HG02798 (cell line): Measurements from ENCODE around the gene URI1.

Experiments
- ATAC-seq: cut with Tn5 transposase; IDR thresholded peaks from one replicate; pipeline ENCODE4 v1.9.1; 2021; ENCODE audit warnings: mild to moderate bottlenecking; ENCODE audit not compliant: unreplicated experiment, poor library complexity

The URI1 gene

DNA sequence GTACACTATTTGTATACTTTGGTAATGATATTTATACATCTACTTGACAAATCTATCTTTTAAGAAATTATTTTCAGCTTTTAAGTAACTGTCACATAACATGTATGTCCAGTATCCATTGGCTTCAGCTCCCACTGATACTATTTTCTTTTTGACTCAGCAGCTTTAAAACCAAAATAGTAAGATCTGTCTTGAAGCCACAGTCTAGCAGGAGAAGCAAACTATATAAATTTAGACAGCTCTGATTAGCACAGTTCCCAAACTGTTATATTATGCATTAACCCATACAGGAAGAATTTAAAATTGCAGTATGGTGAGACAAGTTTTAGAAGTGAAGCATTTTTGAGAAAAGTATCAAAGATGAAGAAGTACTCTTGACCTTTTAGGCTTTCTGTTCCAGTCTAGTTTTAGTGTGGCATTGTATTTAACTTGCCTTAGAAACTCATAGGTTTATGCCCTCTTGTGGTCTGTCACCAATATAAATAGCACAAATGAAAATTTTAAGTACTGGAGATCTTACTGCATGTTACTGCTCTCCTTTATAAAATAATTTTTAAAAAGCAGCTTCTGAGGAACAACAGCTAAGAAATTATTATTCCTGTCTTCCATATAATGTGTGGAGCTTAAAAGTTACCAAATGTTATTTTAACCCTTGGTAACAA, 24.7 kb downstream of the URI1 start:
- no peak for ATAC-seq

DNA sequence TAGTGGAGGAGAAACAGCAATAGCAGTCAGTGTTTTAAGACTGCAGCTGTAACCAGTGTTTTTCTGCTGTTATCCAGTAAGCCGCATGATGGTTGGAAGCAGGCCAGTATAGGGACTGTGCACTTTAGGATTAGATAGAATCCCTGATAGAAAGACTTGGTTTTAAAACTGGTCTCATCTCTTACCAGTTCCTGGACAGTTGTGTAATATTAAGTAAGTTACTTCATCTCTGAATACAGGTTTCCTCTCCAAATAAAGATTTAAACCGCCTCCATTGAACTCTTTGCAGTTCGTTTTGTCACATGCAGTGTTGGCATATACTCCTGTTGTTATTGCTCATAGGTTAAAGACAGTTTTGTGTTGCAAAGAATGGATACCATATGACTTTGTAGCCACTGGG, 25.6 kb downstream of the URI1 start:
- ATAC-seq = no peak

DNA sequence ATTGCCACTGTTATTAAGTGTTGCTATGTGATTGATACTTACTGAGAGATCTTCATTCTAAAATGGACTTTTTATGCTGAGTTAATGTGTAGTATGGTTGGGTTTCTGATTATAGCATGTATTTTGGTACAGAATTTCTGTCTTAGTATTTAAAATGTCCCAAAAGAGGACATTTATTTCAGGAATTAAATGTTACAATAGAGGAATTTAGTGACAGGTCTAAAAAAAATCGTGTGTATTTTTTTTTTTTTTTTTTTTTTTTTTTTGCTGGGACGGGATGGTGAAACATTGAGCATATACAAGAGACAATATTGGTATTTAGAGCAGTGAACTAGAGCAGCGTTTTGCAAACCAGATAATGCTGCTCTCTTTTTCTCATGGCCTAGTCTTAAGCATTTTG, 27.9 kb downstream of the URI1 start:
- no peak for ATAC-seq

DNA sequence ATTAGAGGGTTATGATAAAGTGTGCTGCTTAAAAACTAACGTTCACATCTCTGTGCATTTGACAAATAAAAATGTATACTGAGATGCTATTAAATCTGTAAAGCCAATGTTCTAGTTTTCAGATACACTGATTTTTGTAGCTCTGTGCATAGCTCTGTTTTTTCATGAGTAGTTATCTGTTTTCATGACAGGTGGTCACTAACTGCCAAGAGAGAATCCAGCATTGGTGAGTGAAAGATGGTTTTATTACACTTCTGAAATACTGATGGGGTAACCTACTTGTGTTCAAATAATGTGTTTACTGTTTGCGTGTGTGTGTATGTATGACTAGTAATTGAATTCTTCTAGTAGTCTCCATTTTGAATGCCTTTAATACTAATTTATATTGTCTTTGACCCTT, 29.0 kb downstream of the URI1 start:
- ATAC-seq = no peak

DNA sequence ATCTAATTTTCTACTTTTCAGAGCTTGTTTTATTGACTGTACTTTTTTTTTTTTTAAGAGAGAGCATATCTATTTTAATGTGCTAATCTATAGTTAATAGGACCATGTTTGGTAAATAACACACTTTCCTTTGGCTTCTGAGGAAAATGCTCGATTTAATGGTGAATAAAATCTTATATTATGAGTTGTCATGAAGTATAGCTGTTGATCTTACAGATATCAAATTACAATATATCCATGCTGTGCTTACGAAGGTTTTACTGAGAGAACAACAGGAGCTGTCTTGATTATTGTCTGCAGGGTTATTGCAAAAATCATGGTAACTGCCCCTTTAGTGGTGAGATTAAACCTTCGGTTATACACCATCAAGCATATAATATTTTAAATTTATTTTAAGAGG, 29.6 kb downstream of the URI1 start:
- no peak for ATAC-seq

DNA sequence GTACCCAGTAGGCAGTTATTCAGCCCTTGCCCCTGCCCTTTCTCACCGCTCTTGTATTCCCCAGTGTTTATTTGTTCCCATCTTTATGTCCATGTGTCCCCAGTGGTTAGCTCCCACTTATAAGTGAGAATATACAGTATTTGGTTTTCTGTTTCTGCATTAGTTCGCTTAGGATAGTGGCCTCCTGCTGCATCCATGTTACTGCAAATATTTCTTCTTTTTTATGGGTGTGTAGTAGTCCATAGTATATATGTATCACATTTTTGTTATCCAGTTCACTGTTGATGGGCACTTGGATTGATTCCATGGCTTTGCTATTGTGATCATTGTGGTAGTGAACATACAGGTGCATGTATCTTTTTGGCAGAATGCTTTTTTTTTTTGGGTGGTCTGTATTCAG, 32.7 kb downstream of the URI1 start:
- ATAC-seq = no peak

DNA sequence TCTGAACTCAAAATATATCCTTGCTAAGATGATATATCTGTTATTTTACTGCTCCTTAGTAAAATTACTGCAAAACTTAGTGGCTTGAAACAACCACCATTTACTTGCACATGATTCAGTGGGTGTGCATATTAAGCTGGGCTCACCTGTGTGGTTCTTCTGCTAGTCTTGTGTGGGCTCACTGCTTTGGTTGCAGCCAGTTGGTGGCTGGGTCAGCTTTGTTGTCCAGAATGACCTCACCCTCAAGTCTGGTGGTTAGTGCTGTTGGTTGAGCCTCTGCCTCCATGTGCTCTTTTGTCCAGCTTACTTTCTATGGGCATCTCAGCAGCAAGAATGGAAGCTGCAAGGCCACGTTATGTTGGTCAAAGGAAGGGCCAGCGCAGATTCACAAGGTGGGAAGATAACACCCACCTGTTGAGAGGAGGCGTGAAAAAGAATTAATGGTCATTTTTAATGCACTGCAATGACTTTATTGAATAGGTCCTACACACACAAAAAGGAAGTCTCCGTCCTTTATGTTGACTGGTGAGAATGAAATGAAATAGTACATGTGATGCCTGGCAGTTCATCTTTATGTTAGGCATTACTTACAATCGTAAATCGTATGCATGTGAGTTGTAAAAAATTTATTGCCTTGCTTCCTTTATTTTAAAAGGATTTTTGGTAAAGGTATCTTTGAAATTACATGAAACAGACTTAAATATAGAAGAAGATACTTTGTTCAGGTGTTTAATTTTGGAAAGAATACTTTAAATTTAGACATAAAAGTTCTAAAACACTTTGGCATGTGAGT, 34.3 kb downstream of the URI1 start:
- no peak for ATAC-seq

DNA sequence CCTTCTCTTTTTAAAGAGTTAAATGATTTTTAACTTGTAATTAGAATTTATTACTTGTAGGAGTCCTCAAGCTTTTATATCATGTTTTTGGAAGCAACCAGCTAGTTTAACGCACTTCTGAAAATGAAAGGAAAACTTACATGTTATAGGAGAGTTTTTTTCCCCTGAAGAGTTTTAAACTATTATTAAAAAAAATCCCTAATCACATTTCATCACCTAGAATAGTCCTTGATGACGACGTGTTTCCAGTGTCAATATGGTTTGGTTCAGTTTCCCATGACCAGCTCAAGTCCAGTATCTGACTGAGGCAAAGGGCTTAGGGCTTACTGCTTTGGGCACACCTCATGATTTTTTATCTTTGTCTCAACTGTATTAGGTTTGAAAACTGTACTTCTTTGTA, 36.0 kb downstream of the URI1 start:
- no peak for ATAC-seq

DNA sequence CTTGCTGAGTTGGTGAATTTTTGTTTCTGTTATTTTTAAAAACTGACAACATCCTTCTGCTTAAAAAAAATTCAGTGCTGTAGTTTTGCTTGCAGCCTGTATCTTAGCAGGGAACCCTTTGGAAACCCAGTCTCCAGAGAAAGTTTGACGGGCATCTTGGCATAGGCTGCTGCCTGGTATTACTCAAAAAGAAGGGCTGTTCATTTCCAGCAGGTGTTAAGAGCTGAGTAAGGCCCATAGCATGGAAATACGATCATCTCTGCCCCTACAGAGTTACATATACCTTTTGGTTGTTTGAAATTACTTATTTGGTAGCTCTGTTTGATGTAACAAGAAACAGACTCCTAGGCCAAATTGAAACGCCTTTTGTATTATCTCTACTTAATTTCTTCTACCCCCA, 41.5 kb downstream of the URI1 start:
- ATAC-seq = no peak

DNA sequence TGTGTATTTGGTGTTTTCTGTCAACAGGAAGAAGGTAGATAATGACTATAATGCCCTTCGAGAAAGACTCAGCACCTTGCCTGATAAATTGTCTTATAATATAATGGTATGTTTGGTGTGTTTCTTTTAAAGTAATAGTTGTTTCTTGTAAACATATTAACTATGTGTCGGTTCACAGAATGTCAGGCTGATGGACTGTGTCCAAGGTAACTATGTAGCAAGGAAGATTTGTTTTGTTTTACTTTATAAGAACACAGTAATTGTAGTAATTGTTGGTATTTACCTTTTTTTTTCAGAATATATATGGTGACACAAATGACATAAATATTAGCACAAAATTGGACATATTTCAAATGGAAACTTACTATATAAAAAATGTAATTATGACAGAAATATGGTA, 43.2 kb downstream of the URI1 start:
- no peak for ATAC-seq

DNA sequence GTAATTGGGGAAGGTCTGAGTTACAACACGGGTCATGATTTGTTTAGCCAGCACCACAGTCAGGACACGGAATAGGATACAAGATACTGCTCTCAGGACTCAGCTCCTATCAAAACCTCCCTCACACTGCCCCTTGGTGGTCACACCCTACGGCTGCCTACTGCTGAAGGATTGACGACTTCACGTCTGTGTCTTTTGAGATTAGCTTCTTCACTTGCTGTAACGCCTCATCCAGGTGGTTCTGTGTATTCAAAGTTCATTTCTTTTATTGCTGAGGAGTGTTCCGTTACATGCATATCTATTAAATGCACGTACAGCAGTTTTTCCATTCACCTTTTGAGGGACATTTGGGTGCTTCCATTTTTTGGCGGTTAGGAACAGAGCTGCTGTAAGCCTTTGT, 46.3 kb downstream of the URI1 start:
- no peak for ATAC-seq

DNA sequence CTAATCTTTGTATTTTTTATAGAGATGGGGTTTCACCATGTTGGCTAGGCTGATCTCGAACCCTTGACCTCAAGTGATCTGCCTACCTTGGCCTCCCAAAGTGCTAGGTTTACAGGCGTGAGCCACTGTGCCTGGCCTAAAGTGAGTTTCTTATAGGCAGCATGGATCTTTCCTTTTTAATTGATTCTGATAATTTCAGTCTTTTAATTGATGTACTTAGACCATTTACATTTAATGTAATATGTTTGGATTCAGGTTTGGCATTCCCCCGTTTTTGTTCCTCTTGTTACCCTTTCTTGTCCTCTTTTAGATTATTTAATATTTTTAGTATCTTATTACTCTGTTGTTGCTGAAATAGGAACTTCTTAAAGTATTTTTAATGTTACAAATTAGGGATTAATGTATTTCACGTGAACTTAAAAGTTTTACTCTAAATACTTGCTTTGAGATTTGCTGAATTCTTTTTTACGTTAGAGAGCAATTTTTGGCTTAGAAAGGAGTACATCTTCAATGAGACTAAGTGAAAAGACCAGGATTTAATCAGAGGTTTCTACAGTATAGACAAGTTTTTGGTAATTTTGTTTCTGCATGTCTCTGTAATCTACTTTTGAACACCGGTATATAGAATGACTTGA, 50.3 kb downstream of the URI1 start:
- no peak for ATAC-seq

DNA sequence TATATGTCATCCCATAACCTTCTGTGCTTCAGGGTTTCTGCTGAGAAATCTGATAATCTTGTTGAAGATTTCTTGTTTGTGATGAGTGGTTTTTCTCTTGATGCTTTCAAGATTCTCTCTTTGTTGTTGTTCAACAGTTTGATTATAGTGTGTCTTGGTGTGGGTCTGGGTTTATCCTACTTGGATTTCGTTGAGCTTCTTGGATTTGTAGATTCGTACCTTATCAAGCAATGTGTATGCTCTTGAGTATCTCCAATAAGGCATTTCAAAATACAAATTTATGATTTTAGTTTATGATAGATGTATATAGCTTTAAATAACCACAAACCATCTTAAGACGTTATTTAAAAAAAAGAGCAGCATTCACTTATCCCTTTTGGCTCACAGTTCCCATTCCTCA, 57.5 kb downstream of the URI1 start:
- ATAC-seq = no peak

DNA sequence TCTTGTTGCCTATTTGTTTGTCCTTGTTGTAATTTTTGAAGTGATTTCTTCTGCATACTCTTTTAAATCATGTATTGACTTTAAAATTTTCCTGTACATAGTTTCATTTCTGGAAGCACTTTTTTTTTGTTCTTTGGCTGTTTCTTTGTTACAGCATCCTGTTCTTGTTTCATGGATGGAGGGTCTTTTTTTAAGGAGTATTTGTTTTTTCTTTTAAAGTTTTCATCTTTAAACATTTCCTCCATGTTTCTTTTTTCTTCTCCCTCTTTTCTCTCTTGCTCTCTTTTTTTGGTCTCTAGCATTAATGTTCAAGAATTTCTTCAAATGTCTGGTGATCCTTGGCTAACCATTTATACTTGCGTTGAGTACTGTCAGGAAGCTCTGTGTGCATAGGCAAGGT, 58.8 kb downstream of the URI1 start:
- no peak for ATAC-seq

DNA sequence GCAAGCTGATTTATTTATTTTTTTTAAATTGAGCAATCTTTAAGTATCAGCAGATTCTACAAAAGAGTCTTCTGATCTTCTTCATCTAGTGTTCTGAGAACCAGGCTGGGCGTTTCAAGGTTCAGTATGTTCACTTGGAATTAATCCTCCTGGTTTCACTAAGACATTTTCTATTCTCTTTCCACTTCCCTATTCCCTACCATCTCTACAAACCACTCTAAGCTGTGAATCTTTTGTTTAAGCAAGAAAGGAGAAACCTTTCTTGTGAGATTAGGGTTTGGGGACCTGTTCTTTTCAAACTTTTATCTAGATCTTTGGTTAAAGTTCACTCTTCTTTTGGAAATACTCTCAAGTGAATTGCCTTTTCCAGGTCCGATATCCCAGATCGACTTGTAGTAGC, 59.3 kb downstream of the URI1 start:
- ATAC-seq = no peak

DNA sequence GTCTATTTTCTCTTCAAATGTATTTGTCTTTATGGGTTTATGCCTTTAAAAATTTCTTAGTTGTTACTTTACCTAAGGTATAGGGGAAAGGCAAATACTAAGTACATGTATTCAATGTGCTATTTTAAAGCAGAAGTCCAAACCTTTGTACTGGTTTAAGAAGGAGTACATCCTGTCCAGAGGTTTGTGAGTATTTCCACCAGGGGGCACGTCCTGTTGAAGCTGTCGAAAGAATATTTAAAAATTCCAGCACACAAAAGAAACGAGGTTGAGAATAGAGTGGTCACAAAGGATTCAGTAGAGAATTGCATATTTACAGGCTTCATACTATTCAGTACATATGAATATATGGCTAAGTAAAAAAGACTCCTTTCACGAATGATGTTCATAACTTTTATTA, 59.8 kb downstream of the URI1 start:
- ATAC-seq = no peak

DNA sequence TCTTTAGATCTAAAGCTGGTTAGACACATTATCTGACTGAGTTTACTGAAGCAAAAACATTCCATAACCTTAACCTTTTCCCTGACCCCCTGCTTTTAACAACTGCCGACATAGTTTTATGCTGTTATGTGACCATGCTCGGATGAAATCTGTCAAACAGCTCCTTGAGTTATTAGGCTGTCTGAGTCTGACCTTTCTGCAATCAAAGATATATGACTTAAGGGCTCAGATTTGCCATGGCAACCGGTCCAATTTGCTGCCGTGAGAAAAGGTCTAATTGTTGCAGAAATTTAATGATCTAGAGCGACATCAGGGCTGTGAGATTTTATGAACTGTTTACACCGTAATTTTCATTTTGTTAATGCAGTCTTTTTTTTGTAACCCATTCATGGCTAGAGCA, 61.8 kb downstream of the URI1 start:
- no peak for ATAC-seq

DNA sequence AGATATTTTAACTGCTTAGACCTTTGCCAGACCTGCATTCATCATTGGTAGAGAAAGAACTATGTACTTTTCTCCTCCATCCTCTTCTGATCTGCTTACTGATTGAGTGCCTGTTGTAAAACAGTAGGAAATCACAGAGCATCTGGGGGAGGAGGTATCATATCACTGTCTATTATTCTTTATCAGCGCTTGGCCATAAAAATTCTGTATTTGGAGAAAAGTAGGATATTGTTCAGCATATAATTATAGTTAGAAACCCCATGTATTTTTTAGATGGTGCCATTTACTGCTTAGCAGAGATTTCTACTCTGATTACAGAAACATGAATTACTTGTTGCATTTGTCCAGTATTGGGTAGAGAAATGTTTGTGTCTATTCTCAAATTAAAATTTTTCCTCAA, 62.4 kb downstream of the URI1 start:
- no peak for ATAC-seq

DNA sequence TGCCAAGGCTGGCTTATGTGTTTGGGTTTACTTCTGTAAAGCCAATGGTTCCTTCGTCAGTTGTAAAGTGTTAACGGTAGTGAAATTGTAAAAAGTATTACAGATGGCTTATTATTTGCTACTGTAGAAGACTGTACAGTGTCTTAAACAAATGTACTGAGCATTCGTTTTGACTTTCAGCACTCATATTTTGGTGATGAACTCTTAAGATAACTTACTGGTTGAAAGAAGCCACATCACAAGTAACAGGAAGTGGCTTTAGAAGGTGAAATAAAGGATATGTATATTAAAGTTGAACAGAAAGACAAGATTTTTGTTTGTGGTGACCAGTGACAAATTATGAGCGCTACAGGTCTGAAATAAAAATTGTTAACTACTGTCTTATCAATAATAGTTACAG, 64.2 kb downstream of the URI1 start:
- ATAC-seq = no peak

DNA sequence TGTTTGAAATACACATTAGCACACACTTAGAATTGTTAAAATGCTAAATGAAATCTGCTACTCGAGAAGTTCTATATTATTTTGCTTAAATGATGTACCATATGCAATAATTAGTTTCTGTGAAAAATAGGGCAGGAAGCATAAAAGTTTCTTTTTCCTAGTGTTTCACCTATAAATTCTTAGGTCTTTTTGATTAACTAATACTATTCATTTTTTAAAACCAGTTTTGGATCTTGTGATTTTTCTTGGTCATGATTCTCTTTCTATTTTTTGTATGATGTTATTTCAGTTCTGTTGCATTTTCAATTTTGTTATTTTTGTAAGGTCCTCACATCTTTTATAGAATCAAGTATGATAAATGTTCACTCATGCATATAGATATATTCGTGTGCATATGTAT, 66.1 kb downstream of the URI1 start:
- ATAC-seq = no peak

DNA sequence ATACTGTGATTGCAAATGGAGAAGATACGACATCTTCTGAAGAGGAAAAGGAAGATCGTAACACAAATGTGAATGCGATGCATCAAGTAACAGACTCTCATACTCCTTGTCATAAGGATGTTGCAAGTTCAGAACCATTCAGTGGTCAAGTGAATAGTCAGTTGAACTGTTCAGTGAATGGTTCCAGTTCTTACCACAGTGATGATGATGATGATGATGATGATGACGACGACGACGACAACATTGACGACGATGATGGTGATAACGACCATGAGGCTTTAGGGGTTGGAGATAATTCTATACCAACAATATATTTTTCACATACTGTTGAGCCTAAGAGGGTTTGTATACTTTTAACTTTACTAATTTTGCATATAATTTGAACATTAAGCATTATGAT, 67.0 kb downstream of the URI1 start:
- ATAC-seq = no peak

DNA sequence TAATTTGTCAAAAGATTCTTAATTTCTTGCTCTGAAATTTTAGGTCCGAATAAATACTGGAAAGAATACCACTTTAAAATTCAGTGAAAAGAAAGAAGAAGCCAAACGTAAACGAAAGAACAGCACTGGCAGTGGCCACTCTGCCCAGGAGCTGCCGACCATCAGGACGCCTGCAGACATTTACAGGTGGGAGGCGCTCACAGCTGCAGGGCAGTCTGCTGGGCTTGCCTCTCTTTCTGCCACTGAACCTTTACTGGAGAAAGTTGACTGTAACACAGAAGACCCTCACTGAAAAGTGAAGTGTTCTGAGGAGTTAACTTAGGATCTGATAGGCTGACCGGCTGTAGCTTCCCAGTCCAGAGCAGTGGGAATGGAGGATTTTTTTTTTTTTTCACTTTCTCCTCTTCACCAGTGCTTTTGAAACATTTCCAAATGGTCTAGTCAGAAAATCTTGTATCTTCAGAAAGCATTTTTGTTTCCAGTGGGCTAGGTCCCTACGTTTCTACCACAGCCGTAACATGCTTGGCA, 69.1 kb downstream of the URI1 start:
- ATAC-seq = no peak
